Measurements from ENCODE around the gene TEX12.
A peak's percentile ranks its signal among the peaks of the same experiment; 100 is the strongest.
"Not testable (repeated sequence)": the region's sequence is repeated elsewhere in the genome, so short reads cannot be mapped to it uniquely, and the experiment has no call there.

The TEX12 gene

GRCh38 chr11:112162200-112162599, 5.0 kb upstream of the TEX12 start:
- H2BK120ac ChIP-seq (ENCODE audit: insufficient read depth, low read length, poor library complexity); H3K14ac ChIP-seq (ENCODE audit: low read length); H2AFZ ChIP-seq (ENCODE audit: insufficient read depth, low read length, poor library complexity); H3K4ac ChIP-seq (ENCODE audit: low read depth, low read length); H3K27ac ChIP-seq (ENCODE audit: low read depth, low read length); H3K79me2 ChIP-seq (ENCODE audit: control insufficient read depth, insufficient read depth, low read length, poor library complexity); H4K8ac ChIP-seq (ENCODE audit: low read depth, low read length); H3K9ac ChIP-seq (ENCODE audit: low read length); H4K12ac ChIP-seq (ENCODE audit: low read depth, low read length); H3K36me3 ChIP-seq (ENCODE audit: control insufficient read depth in 1 of 2, insufficient read depth in 2 of 2, low read length in 2 of 2); H3K4me1 ChIP-seq (ENCODE audit: control insufficient read depth in 1 of 2, insufficient read depth in 2 of 2, low read length in 2 of 2); H2BK5ac ChIP-seq (ENCODE audit: low read depth, low read length, poor library complexity); DNase-seq; H3K27me3 ChIP-seq (ENCODE audit: insufficient read depth, low read length); H3K4me3 ChIP-seq (ENCODE audit: low read depth, low read length); H4K91ac ChIP-seq (ENCODE audit: low read depth, low read length); H2BK12ac ChIP-seq (ENCODE audit: low read length); H2AK5ac ChIP-seq (ENCODE audit: low read length); H3K23ac ChIP-seq (ENCODE audit: low read length); H3K4me2 ChIP-seq (ENCODE audit: low read length); H3K18ac ChIP-seq (ENCODE audit: low read length); H3K9me3 ChIP-seq (ENCODE audit: insufficient read depth, low read depth, low read length); H3K79me1 ChIP-seq (ENCODE audit: low read length): not testable (repeated sequence)
- no CpG with 5 or more reads among the region's 1 CpG for WGBS (ENCODE audit: extremely low coverage, insufficient coverage, insufficient read length)

- Histone ChIP-seq H3K9me3 (ENCODE audit: insufficient read depth, low read depth, low read length) (no peaks in the 10 kb centered on the region), H3K23ac (ENCODE audit: low read length) (no peak overlapping the region), H3K79me2 (ENCODE audit: control insufficient read depth, insufficient read depth, low read length, poor library complexity) (no peaks in the 10 kb centered on the region), H3K79me1 (ENCODE audit: low read length) (no peaks in the 10 kb centered on the region), H2AK5ac (ENCODE audit: low read length) (no peak overlapping the region), H4K91ac (ENCODE audit: low read depth, low read length) (no peak overlapping the region), H3K14ac (ENCODE audit: low read length) (no peak overlapping the region), H3K18ac (ENCODE audit: low read length) (no peak overlapping the region), H4K12ac (ENCODE audit: low read depth, low read length) (no peak overlapping the region), H2BK120ac (ENCODE audit: insufficient read depth, low read length, poor library complexity) (no peak overlapping the region), H2BK12ac (ENCODE audit: low read length) (no peak overlapping the region), H3K9ac (ENCODE audit: low read length) (no peak overlapping the region), H3K36me3 (ENCODE audit: control insufficient read depth in 1 of 2, insufficient read depth in 2 of 2, low read length in 2 of 2) (no peaks in the 10 kb centered on the region), H3K4me2 (ENCODE audit: low read length) (no peak overlapping the region), H3K4me3 (ENCODE audit: low read depth, low read length) (no peak overlapping the region), H3K27ac (ENCODE audit: low read depth, low read length) (no peak overlapping the region), H3K4me1 (ENCODE audit: control insufficient read depth in 1 of 2, insufficient read depth in 2 of 2, low read length in 2 of 2) (no peaks in the 10 kb centered on the region), H3K27me3 (ENCODE audit: insufficient read depth, low read length) (no peaks in the 10 kb centered on the region), H4K8ac (ENCODE audit: low read depth, low read length) (no peak overlapping the region), H3K4ac (ENCODE audit: low read depth, low read length) (no peak overlapping the region), H2AFZ (ENCODE audit: insufficient read depth, low read length, poor library complexity) (no peak overlapping the region), H2BK5ac (ENCODE audit: low read depth, low read length, poor library complexity) (no peak overlapping the region)
- 100% methylated on average over 1 of the region's 6 CpGs for WGBS (ENCODE audit: extremely low coverage, insufficient coverage, insufficient read length)
- DNase-seq = no peak
Observed at GRCh38 chr11:112162761-112163546, 4.2 kb upstream of the TEX12 start.

- no peak within 1 kb of the TSS for H2BK5ac ChIP-seq (ENCODE audit: low read depth, low read length, poor library complexity)
- no peaks in the 10 kb centered on the region for H3K9me3 ChIP-seq (ENCODE audit: insufficient read depth, low read depth, low read length)
- H3K4me1 ChIP-seq (ENCODE audit: control insufficient read depth in 1 of 2, insufficient read depth in 2 of 2, low read length in 2 of 2) = no peaks in the 10 kb centered on the region
- H3K9ac ChIP-seq (ENCODE audit: low read length) = no peak within 1 kb of the TSS
- H3K27ac ChIP-seq (ENCODE audit: low read depth, low read length) = no peak within 1 kb of the TSS
- H2BK120ac ChIP-seq (ENCODE audit: insufficient read depth, low read length, poor library complexity) = no peak within 1 kb of the TSS
- no peak within 1 kb of the TSS for H4K91ac ChIP-seq (ENCODE audit: low read depth, low read length)
- no peaks in the 10 kb centered on the region for H3K79me1 ChIP-seq (ENCODE audit: low read length)
- H4K12ac ChIP-seq (ENCODE audit: low read depth, low read length) = no peak within 1 kb of the TSS
- DNase-seq = peak; percentile 52 to 56
- H4K8ac ChIP-seq (ENCODE audit: low read depth, low read length) = no peak within 1 kb of the TSS
- H3K4ac ChIP-seq (ENCODE audit: low read depth, low read length) = no peak within 1 kb of the TSS
- no peaks in the 10 kb centered on the region for H3K36me3 ChIP-seq (ENCODE audit: control insufficient read depth in 1 of 2, insufficient read depth in 2 of 2, low read length in 2 of 2)
- no peaks in the 10 kb centered on the region for H3K27me3 ChIP-seq (ENCODE audit: insufficient read depth, low read length)
- no peak within 1 kb of the TSS for H3K18ac ChIP-seq (ENCODE audit: low read length)
- no CpG with 5 or more reads among the region's 12 CpGs for WGBS (ENCODE audit: extremely low coverage, insufficient coverage, insufficient read length)
- no peak within 1 kb of the TSS for H2AFZ ChIP-seq (ENCODE audit: insufficient read depth, low read length, poor library complexity)
- no peak within 1 kb of the TSS for H3K4me2 ChIP-seq (ENCODE audit: low read length)
- no peaks in the 10 kb centered on the region for H3K79me2 ChIP-seq (ENCODE audit: control insufficient read depth, insufficient read depth, low read length, poor library complexity)
- no peak within 1 kb of the TSS for H3K4me3 ChIP-seq (ENCODE audit: low read depth, low read length)
- no peak within 1 kb of the TSS for H3K14ac ChIP-seq (ENCODE audit: low read length)
- H2AK5ac ChIP-seq (ENCODE audit: low read length) = no peak within 1 kb of the TSS
- no peak within 1 kb of the TSS for H2BK12ac ChIP-seq (ENCODE audit: low read length)
- H3K23ac ChIP-seq (ENCODE audit: low read length) = no peak within 1 kb of the TSS
Observed at GRCh38 chr11:112163875-112164685, 3.1 kb upstream of the TEX12 start, which contains the start of gene IL18. IL18 (minus strand) TSS chr11:112164094; CDS start chr11:112155053, 9,041 bp downstream.

GRCh38 chr11:112165049-112165448, 2.1 kb upstream of the TEX12 start:
- Histone ChIP-seq H3K79me1 (ENCODE audit: low read length) (no peaks in the 10 kb centered on the region), H3K27ac (ENCODE audit: low read depth, low read length) (no peak overlapping the region), H4K8ac (ENCODE audit: low read depth, low read length) (no peak overlapping the region), H3K4ac (ENCODE audit: low read depth, low read length) (no peak overlapping the region), H3K4me2 (ENCODE audit: low read length) (no peak overlapping the region), H3K9me3 (ENCODE audit: insufficient read depth, low read depth, low read length) (no peaks in the 10 kb centered on the region), H3K4me3 (ENCODE audit: low read depth, low read length) (no peak overlapping the region), H2AK5ac (ENCODE audit: low read length) (no peak overlapping the region), H3K4me1 (ENCODE audit: control insufficient read depth in 1 of 2, insufficient read depth in 2 of 2, low read length in 2 of 2) (no peaks in the 10 kb centered on the region), H2AFZ (ENCODE audit: insufficient read depth, low read length, poor library complexity) (no peak overlapping the region), H3K23ac (ENCODE audit: low read length) (no peak overlapping the region), H3K18ac (ENCODE audit: low read length) (no peak overlapping the region), H3K36me3 (ENCODE audit: control insufficient read depth in 1 of 2, insufficient read depth in 2 of 2, low read length in 2 of 2) (no peaks in the 10 kb centered on the region), H3K27me3 (ENCODE audit: insufficient read depth, low read length) (no peaks in the 10 kb centered on the region), H2BK5ac (ENCODE audit: low read depth, low read length, poor library complexity) (no peak overlapping the region), H3K79me2 (ENCODE audit: control insufficient read depth, insufficient read depth, low read length, poor library complexity) (no peaks in the 10 kb centered on the region), H3K9ac (ENCODE audit: low read length) (no peak overlapping the region), H2BK120ac (ENCODE audit: insufficient read depth, low read length, poor library complexity) (no peak overlapping the region), H4K12ac (ENCODE audit: low read depth, low read length) (no peak overlapping the region), H4K91ac (ENCODE audit: low read depth, low read length) (no peak overlapping the region), H3K14ac (ENCODE audit: low read length) (no peak overlapping the region), H2BK12ac (ENCODE audit: low read length) (no peak overlapping the region)
- no peak for DNase-seq
- no CpG with 5 or more reads among the region's 3 CpGs for WGBS (ENCODE audit: extremely low coverage, insufficient coverage, insufficient read length)

Measured in trophoblast cell (in vitro differentiated cells and primary cell).